ENCODE measurements around the gene SLC44A5. TPM values are rescaled to one million over a fixed set of nuclear protein-coding genes. Genes with fewer than 3 reads are reported as not detected.
"Not testable (repeated sequence)": the region's sequence is repeated elsewhere in the genome, so short reads cannot be mapped to it uniquely, and the experiment has no call there.

The SLC44A5 gene
- total RNA-seq: under 1 TPM in 1 of 2 donors, not detected in 1; 0.70 TPM

- H3K9me3 Mint-ChIP-seq: peaks cover 2 to 3% of the 10 kb centered on the region in 2 donors
- DNase-seq: no peak
- peaks cover 63% of the 10 kb centered on the region for H3K27me3 Mint-ChIP-seq (ENCODE audit: low read depth)
- H3K36me3 Mint-ChIP-seq (ENCODE audit: insufficient read depth in 2 of 2): peaks cover 0 to 2% of the 10 kb centered on the region in 2 donors
- peaks cover 10% of the 10 kb centered on the region for H3K4me1 Mint-ChIP-seq (ENCODE audit: low read depth)
- no peak for ATAC-seq (replicated peaks in 1 of 2)
- H3K4me3 Mint-ChIP-seq: no peak within 1 kb of the TSS
- no peak within 1 kb of the TSS for H3K27ac Mint-ChIP-seq
Measured at GRCh38 chr1:75611014-75611413, at the start of gene SLC44A5. TSS of gene SLC44A5 (minus strand) at chr1:75611114. CDS start at chr1:75541447, 69,667 bp downstream.

- H3K9me3 Mint-ChIP-seq: peaks cover 2 to 4% of the 10 kb centered on the region in 2 donors
- H3K36me3 Mint-ChIP-seq (ENCODE audit: insufficient read depth in 2 of 2): no peaks in the 10 kb centered on the region
- ATAC-seq (replicated peaks in 1 of 2): no peak
- no peak for DNase-seq
- H3K4me1 Mint-ChIP-seq (ENCODE audit: low read depth): no peaks in the 10 kb centered on the region
- no peak overlapping the region for H3K4me3 Mint-ChIP-seq
- H3K27me3 Mint-ChIP-seq (ENCODE audit: low read depth): peaks cover 15% of the 10 kb centered on the region
- H3K27ac Mint-ChIP-seq: no peak overlapping the region
Measured at GRCh38 chr1:75655931-75656330, 45.0 kb upstream of the SLC44A5 start.

- not testable (repeated sequence) for ATAC-seq (replicated peaks in 1 of 2); H3K4me3 Mint-ChIP-seq; H3K27me3 Mint-ChIP-seq (ENCODE audit: low read depth); H3K27ac Mint-ChIP-seq; H3K9me3 Mint-ChIP-seq; DNase-seq; H3K36me3 Mint-ChIP-seq (ENCODE audit: insufficient read depth in 2 of 2); H3K4me1 Mint-ChIP-seq (ENCODE audit: low read depth)
Measured at GRCh38 chr1:75647183-75647582, 36.3 kb upstream of the SLC44A5 start.

GRCh38 chr1:75645153-75645552, 34.2 kb upstream of the SLC44A5 start:
- not testable (repeated sequence) for H3K4me3 Mint-ChIP-seq; H3K27me3 Mint-ChIP-seq (ENCODE audit: low read depth); H3K27ac Mint-ChIP-seq; DNase-seq; H3K36me3 Mint-ChIP-seq (ENCODE audit: insufficient read depth in 2 of 2); H3K9me3 Mint-ChIP-seq; H3K4me1 Mint-ChIP-seq (ENCODE audit: low read depth); ATAC-seq (replicated peaks in 1 of 2)

GRCh38 chr1:75643460-75643859, 32.5 kb upstream of the SLC44A5 start:
- peaks cover 6% of the 10 kb centered on the region for H3K27me3 Mint-ChIP-seq (ENCODE audit: low read depth)
- ATAC-seq (replicated peaks in 1 of 2) (no peak), DNase-seq (no peak)
- no peaks in the 10 kb centered on the region for H3K4me1 Mint-ChIP-seq (ENCODE audit: low read depth)
- no peak overlapping the region for H3K4me3 Mint-ChIP-seq
- H3K36me3 Mint-ChIP-seq (ENCODE audit: insufficient read depth in 2 of 2): peaks cover 0 to 3% of the 10 kb centered on the region in 2 donors
- H3K27ac Mint-ChIP-seq: no peak overlapping the region
- peaks cover 0 to 3% of the 10 kb centered on the region in 2 donors for H3K9me3 Mint-ChIP-seq

- peaks cover 6% of the 10 kb centered on the region for H3K27me3 Mint-ChIP-seq (ENCODE audit: low read depth)
- no peak for DNase-seq
- H3K9me3 Mint-ChIP-seq: peaks cover 0 to 2% of the 10 kb centered on the region in 2 donors
- H3K4me1 Mint-ChIP-seq (ENCODE audit: low read depth): no peaks in the 10 kb centered on the region
- no peak overlapping the region for H3K27ac Mint-ChIP-seq
- no peak overlapping the region for H3K4me3 Mint-ChIP-seq
- ATAC-seq (replicated peaks in 1 of 2): no peak
- H3K36me3 Mint-ChIP-seq (ENCODE audit: insufficient read depth in 2 of 2): no peaks in the 10 kb centered on the region
Measured at GRCh38 chr1:75641325-75641724, 30.4 kb upstream of the SLC44A5 start.

- DNase-seq: no peak
- H3K4me1 Mint-ChIP-seq (ENCODE audit: low read depth): no peaks in the 10 kb centered on the region
- H3K27me3 Mint-ChIP-seq (ENCODE audit: low read depth): peaks cover 6% of the 10 kb centered on the region
- no peak overlapping the region for H3K4me3 Mint-ChIP-seq
- peak in 1 of 2 donors; percentile 19 for ATAC-seq (replicated peaks in 1 of 2)
- H3K36me3 Mint-ChIP-seq (ENCODE audit: insufficient read depth in 2 of 2): no peaks in the 10 kb centered on the region
- H3K27ac Mint-ChIP-seq: no peak overlapping the region
- H3K9me3 Mint-ChIP-seq: no peaks in the 10 kb centered on the region
Measured at GRCh38 chr1:75640137-75640536, 29.2 kb upstream of the SLC44A5 start.

GRCh38 chr1:75632350-75632949, 21.5 kb upstream of the SLC44A5 start:
- Mint-ChIP-seq H3K4me1 (ENCODE audit: low read depth) (no peaks in the 10 kb centered on the region), H3K27me3 (ENCODE audit: low read depth) (no peaks in the 10 kb centered on the region), H3K36me3 (ENCODE audit: insufficient read depth in 2 of 2) (no peaks in the 10 kb centered on the region), H3K27ac (no peak overlapping the region), H3K4me3 (no peak overlapping the region), H3K9me3 (no peaks in the 10 kb centered on the region)
- ATAC-seq (replicated peaks in 1 of 2) (no peak), DNase-seq (no peak)

- Mint-ChIP-seq H3K36me3 (ENCODE audit: insufficient read depth in 2 of 2) (no peaks in the 10 kb centered on the region), H3K27ac (no peak overlapping the region), H3K4me1 (ENCODE audit: low read depth) (no peaks in the 10 kb centered on the region), H3K27me3 (ENCODE audit: low read depth) (peaks cover under 1% of the 10 kb centered on the region), H3K4me3 (no peak overlapping the region), H3K9me3 (no peaks in the 10 kb centered on the region)
- no peak for ATAC-seq (replicated peaks in 1 of 2)
- no peak for DNase-seq
Measured at GRCh38 chr1:75630998-75631397, 20.1 kb upstream of the SLC44A5 start.

- H3K27ac Mint-ChIP-seq: no peak overlapping the region
- H3K4me1 Mint-ChIP-seq (ENCODE audit: low read depth): no peaks in the 10 kb centered on the region
- H3K9me3 Mint-ChIP-seq: peaks cover 0 to under 1% of the 10 kb centered on the region in 2 donors
- peaks cover 6% of the 10 kb centered on the region for H3K27me3 Mint-ChIP-seq (ENCODE audit: low read depth)
- ATAC-seq (replicated peaks in 1 of 2) (no peak), DNase-seq (no peak)
- no peak overlapping the region for H3K4me3 Mint-ChIP-seq
- H3K36me3 Mint-ChIP-seq (ENCODE audit: insufficient read depth in 2 of 2): no peaks in the 10 kb centered on the region
Measured at GRCh38 chr1:75630004-75630594, 19.2 kb upstream of the SLC44A5 start.

GRCh38 chr1:75625795-75626194, 14.9 kb upstream of the SLC44A5 start:
- ATAC-seq (replicated peaks in 1 of 2): no peak
- no peaks in the 10 kb centered on the region for H3K4me1 Mint-ChIP-seq (ENCODE audit: low read depth)
- no peak for DNase-seq
- H3K9me3 Mint-ChIP-seq: peaks cover 0 to 4% of the 10 kb centered on the region in 2 donors
- peaks cover 28% of the 10 kb centered on the region for H3K27me3 Mint-ChIP-seq (ENCODE audit: low read depth)
- no peak overlapping the region for H3K4me3 Mint-ChIP-seq
- no peaks in the 10 kb centered on the region for H3K36me3 Mint-ChIP-seq (ENCODE audit: insufficient read depth in 2 of 2)
- H3K27ac Mint-ChIP-seq: no peak overlapping the region

- Mint-ChIP-seq H3K9me3 (peaks cover 0 to 3% of the 10 kb centered on the region in 2 donors), H3K27ac (no peak overlapping the region), H3K4me1 (ENCODE audit: low read depth) (peaks cover 17% of the 10 kb centered on the region), H3K36me3 (ENCODE audit: insufficient read depth in 2 of 2) (peaks cover 0 to 2% of the 10 kb centered on the region in 2 donors), H3K27me3 (ENCODE audit: low read depth) (peaks cover 87% of the 10 kb centered on the region), H3K4me3 (no peak overlapping the region)
- ATAC-seq (replicated peaks in 1 of 2): no peak
- DNase-seq: no peak
Measured at GRCh38 chr1:75618382-75618781, 7.5 kb upstream of the SLC44A5 start.

- peaks cover 0 to 2% of the 10 kb centered on the region in 2 donors for H3K36me3 Mint-ChIP-seq (ENCODE audit: insufficient read depth in 2 of 2)
- no peak for DNase-seq
- H3K4me3 Mint-ChIP-seq: peak overlapping the region; percentile 52 to 63
- H3K27me3 Mint-ChIP-seq (ENCODE audit: low read depth): peaks cover 89% of the 10 kb centered on the region
- no peak overlapping the region for H3K27ac Mint-ChIP-seq
- peaks cover 17% of the 10 kb centered on the region for H3K4me1 Mint-ChIP-seq (ENCODE audit: low read depth)
- peaks cover 0 to 3% of the 10 kb centered on the region in 2 donors for H3K9me3 Mint-ChIP-seq
- no peak for ATAC-seq (replicated peaks in 1 of 2)
Measured at GRCh38 chr1:75616436-75617433, 5.8 kb upstream of the SLC44A5 start.
